ENCODE results near the gene ZNF503.
A peak's percentile ranks its signal among the peaks of the same experiment; 100 is the strongest.

Gene ZNF503

GRCh38 chr10:75406462-75407223 lies 5.1 kb upstream of the ZNF503 start:
- no peak for DNase-seq

- no peak for DNase-seq
Measured at GRCh38 chr10:75405598-75406461, 4.3 kb upstream of the ZNF503 start.

- DNase-seq = peak; percentile 83
Measured at GRCh38 chr10:75404815-75405597, 3.4 kb upstream of the ZNF503 start.

DNA sequence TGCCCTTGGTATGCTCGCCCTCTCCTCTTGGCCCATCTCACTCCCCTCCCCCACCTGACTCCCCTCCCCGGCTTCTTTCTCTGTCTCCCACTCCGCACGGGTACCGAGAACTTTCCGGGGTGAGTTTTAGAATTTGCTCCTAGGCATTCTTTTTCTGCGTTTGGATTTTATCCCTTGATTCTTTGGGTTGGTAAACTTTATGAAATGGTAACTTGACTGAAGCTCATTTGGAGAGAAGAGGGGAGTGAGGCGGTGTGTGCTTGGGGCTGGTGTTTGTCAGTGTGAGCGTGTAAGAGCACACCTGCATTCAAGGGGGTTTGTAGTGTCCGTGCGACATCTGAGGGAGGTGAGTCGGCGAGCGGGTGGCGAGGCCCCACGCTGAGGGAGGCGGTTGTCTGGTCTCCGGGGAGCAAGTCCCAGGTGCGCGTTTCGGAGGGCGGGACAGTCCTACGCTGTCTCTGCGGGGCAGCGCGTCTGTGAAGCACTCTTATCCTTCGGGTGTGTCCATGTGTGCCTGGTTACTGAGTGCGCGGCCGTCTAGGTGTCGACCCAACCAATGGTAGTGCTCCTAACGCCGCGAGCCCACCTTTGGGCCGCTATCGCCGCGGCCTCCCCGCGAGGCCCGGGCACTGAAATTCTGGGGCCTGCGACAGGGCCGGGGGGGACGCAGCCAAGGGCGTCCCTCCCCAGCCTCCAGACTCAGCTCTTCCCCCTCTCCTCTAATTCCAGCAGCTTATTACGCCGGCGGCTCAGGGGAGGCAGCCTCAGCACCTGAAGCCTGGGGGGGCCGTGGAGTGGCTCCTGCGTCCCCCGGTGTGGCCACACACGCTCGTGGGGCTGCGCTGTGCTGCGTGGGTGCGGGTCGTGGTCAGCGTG lies 2.6 kb upstream of the ZNF503 start:
- peak; percentile 13 for DNase-seq

GRCh38 chr10:75403144-75403938 lies 1.8 kb upstream of the ZNF503 start:
- DNase-seq = peak; percentile 38

DNA sequence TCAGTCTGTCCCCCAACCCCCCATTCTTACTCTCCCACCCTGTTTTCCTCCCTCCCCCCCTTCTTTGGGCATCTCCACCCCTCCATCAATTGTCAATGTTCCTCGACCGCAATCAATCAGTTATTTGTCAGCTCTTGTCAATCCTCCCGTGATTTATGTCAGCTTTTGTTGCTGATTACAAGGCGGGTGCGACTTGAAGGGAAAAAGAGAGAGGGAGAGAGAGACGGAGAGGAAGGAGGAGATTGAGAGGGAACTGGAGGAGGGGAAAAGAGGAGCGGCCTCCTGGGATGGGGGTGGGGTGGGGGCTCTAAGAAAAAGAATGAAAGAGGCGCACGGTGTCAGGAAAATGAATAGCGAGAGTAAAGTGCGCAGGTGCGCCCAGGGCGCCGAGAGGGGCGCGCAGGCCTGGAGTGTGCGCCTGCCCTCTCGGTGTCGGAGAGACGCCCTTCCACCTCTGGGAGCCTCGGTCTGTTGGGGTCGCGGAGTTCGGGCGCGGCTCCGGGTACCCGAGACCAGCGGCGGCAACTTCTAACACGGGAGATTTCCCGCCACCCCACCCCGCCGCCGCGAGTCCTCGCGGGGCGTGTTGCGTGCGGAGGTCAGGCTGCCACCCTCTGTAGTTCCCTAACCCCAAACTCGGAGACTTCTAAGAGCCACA lies 1.1 kb upstream of the ZNF503 start:
- peak; percentile 74 for DNase-seq

DNA sequence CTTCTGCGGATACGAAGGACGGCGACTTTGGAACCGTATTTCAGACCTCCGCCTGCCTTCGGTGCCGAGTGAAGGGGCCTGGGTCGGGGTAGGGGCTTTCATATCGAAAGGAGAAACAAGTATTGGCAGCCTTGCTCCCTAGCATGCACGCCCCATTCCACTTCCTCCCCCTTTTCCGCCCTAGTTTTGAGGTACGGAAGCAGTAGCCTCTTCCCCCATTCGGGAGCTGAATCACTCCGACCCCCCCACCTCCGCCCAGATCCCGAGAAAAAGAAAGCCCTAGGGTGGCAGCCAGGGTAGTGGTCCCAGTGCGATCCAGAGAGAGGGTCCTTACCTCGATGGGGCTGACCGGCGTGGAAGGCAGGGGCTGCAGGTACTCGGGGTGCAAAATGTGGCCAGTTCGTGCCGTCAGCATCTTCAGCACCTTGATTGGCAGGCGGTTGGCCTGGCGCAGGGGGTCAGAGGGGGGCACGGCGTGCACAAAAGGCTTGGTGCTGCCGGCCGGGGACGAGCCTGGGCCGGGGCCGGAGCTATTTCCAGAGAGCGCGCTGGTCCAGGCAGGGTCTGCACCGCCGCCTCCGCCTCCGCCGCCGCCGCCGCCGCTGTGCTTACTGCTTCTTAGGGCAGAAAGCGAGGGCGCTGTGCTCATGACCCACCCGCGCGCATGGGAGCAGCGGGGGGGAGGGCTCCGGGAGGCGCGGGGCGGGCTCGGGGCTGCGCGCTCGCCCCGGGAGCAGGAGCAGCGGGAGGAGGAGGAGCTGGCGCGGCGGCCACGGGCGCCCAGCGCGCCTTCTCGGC lies 594 bp downstream of the ZNF503 start:
- DNase-seq = peak; percentile 60

DNA sequence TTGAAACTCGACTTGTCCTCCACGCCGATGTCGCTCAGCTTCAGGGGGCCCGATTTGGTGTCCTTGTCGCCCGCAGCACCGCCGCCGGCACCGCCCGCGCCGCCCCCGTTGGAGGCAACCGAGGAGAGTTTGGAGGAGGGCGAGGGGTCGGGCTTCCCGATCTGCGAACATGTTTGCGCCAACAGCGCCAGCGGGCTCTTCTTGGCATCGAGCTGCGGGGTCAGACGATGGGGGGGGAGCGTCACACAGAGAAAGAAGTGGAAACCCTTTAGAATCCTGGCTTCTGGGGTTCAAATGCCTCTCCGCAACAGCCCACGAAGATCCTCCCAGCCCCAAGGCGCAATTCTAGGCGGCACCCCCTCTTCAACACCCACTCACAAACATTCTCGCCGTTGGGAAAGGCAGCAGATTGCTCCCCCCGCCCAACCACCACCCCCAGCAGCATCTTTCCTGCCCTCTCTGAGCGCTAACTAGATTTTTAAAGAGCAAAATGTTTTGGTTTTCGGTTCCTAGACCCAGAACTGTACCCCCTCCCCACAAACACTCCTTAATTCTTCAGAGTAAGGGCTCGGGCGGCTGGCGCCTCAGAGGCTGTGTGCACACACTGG lies 1.3 kb downstream of the ZNF503 start:
- DNase-seq = peak; percentile 22

DNA sequence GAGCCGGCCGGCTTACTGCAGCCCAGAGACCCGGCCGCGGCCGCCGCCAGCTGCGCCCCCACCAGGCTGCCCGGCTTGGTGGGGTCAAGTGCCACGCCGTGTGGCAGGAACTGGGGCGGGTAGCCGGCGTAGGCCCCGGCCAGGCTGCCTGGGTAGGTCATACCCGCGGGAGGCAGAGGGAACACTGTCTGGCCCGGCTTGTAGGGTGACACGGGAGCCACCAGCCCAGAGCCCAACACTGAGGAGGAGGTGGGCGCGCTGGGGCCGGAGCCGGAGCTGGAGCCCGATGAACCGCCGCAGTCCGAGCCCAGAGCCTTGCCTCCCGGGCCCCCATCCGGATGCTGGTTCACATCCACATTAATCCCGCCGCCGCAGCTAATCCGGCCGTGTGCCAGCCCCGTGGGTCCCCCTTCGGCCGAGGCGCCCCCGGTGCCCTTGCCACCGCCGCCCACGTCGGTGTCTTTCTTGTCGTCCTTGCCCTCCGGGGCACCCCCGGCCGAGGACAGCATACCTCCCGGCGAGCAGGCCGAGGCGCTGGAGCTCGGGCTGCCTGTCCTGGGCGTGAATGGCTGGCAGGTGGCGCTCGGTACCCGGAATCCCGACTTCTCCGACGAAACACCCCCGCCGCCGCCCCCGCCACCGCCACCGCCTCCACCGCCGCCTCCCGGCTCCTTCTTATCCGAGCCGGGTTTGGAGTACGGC lies 2.0 kb downstream of the ZNF503 start:
- DNase-seq = peak; percentile 56

DNA sequence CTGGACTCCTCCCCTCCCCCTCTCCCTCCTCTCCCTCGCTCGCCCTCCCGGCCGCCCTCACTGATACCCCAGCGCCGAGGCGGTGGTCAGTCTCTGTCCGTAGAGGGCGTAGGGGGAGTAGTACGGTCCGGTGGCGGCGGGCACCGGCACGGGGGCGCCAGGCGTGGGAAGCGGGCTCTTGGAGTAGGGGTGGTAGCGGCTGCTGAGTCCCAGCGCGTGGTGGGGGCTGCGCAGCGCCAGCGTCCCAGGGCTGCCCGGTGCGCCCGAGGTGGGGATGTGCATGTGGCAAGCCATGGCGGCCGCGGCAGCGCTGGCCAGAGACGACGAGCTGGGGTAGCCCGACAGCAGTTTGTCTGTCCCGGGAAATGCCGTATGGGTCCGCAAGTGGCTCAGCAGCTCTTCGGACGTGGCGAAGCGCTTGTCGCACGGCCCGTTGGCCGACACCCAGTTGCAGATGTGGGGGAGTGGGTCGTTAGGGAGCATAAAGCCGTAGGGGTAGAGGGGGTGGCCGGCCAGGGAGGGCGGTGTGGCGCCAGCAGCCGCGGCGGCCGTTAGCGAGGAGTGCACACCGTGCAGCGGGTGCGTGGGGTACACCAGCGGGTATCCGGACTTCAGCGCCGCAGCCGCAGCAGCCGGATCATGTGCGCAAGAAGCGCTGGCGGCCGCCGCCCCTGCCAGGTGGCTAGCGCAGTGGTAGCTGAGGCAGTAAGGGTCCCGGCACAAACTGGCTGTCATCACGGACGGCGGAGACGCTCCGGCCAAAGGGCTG lies 2.7 kb downstream of the ZNF503 start:
- DNase-seq = no peak

DNA sequence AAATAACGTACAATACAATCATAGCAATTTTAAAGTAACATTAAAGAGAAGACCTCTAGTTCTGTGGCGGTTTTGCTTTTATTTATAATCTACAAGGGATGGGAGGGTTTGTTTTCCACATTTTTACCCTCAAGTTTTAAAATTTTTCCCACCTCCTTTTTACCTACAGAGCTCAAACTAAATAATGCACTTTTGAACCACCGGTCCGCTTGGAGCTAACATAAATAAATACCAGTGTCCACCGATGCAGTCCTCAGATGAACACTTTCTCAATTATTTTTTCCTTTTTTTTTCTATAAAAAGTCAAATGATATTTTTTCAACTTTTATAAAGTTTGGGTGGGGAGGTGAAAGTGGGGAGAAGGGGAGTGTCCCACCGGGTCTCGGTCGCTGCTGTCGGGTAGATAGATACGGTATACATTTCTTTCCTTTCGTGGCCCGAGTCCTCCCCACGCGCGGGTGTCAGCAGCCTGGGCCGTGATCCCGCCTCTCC lies 3.3 kb downstream of the ZNF503 start:
- DNase-seq = no peak

DNA sequence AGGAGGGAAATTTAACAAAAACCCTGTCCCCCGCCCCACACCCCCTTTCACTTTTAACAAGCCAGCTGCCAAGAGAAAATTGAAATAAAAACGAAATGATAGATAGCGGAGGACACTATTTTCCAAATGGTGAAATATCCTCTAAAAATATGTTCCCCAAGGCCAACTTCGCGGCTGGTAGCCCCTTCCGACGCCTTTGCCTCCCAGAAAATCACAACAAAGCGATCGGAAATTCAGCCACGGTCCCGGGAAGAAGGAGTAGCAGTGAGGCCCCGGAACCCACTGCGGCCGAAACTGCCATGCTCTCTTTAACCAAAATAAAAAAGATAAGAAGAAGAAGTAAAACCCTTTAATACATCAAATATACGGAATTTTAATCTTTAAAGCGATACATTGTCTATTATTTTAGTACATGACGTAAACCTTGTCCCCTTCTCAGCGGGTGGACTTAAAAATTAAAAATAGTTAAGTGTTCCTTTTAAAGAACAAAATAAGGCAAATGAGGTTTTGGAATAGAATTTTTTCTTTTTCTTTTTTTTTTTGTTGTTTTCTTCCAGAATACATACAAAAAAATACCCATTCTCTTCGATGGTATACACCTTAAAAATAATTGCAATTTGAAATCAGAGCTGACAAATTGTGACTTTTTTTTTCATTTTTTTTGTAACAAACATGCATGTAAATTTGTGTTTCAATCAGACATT lies 3.9 kb downstream of the ZNF503 start:
- DNase-seq = no peak

- DNase-seq = peak; percentile 19
Measured at GRCh38 chr10:75396631-75397495, 4.7 kb downstream of the ZNF503 start.

- DNase-seq = no peak
Measured at GRCh38 chr10:75395932-75396630, 5.5 kb downstream of the ZNF503 start.
